ENCODE measurements around the gene SLC15A3. TPM values are rescaled to one million over a fixed set of nuclear protein-coding genes. Genes with fewer than 3 reads are reported as not detected.

Gene SLC15A3
- 14.1 TPM for polyA plus RNA-seq (2013, experiment 1 of 2)
- 12.4 TPM for polyA plus RNA-seq (2013, experiment 2 of 2)

GRCh38 chr11:60951904-60952741, at the start of gene SLC15A3:
SLC15A3 (minus strand) TSS chr11:60952176; CDS start chr11:60951551, 625 bp downstream.
- no peaks in the 10 kb centered on the region for H3K36me3 ChIP-seq (ENCODE audit: control insufficient read depth, insufficient read depth, low read length)
- peak within 1 kb of the TSS; percentile 8 for H3K4me2 ChIP-seq (ENCODE audit: low read length)
- no peak within 1 kb of the TSS for H2BK5ac ChIP-seq (ENCODE audit: low read length)
- peak within 1 kb of the TSS; percentile 24 for H3K4me3 ChIP-seq (ENCODE audit: low read length)
- H3K56ac ChIP-seq (ENCODE audit: low read length), result peak within 1 kb of the TSS; percentile 90
- H3K4me1 ChIP-seq (ENCODE audit: control insufficient read depth, low read depth, low read length), result peaks cover 4% of the 10 kb centered on the region
- H3K9ac ChIP-seq (ENCODE audit: low read length), result peak within 1 kb of the TSS; percentile 62
- DNase-seq, result peak; percentile 76
- H3K18ac ChIP-seq (ENCODE audit: low read length), result peak within 1 kb of the TSS; percentile 2
- no CpG with 5 or more reads among the region's 23 CpGs for WGBS (ENCODE audit: extremely low coverage, insufficient coverage, low lambda C conversion rate)
- no peak within 1 kb of the TSS for H2BK120ac ChIP-seq (ENCODE audit: low read depth, low read length)
- no peak within 1 kb of the TSS for H2BK15ac ChIP-seq (replicated peaks; ENCODE audit: low read depth)
- H2AK5ac ChIP-seq (ENCODE audit: low read length), result no peak within 1 kb of the TSS
- H3K79me2 ChIP-seq (ENCODE audit: control insufficient read depth, insufficient read depth, low read length), result no peaks in the 10 kb centered on the region
- peak within 1 kb of the TSS; percentile 45 for H3K23ac ChIP-seq (ENCODE audit: low read length)
- H3K27ac ChIP-seq (ENCODE audit: low read depth, low read length), result no peak within 1 kb of the TSS
- peak within 1 kb of the TSS; percentile 47 for H3K4ac ChIP-seq (ENCODE audit: low read depth, low read length)
- no peak within 1 kb of the TSS for H4K8ac ChIP-seq (ENCODE audit: low read depth, low read length)
- peak within 1 kb of the TSS; percentile 71 for H4K5ac ChIP-seq (ENCODE audit: low read length)
- no peaks in the 10 kb centered on the region for H3K79me1 ChIP-seq (ENCODE audit: low read length)
- no peaks in the 10 kb centered on the region for H3K27me3 ChIP-seq (ENCODE audit: insufficient read depth, low read length, poor library complexity)

- Histone ChIP-seq H4K5ac (ENCODE audit: low read length) (no peak overlapping the region), H3K56ac (ENCODE audit: low read length) (no peak overlapping the region), H3K4me1 (ENCODE audit: control insufficient read depth, low read depth, low read length) (no peaks in the 10 kb centered on the region), H3K23ac (ENCODE audit: low read length) (no peak overlapping the region), H3K27ac (ENCODE audit: low read depth, low read length) (no peak overlapping the region), H3K9ac (ENCODE audit: low read length) (no peak overlapping the region), H3K4me2 (ENCODE audit: low read length) (no peak overlapping the region), H3K79me1 (ENCODE audit: low read length) (no peaks in the 10 kb centered on the region), H2BK5ac (ENCODE audit: low read length) (no peak overlapping the region), H3K79me2 (ENCODE audit: control insufficient read depth, insufficient read depth, low read length) (no peaks in the 10 kb centered on the region), H3K18ac (ENCODE audit: low read length) (no peak overlapping the region), H2BK15ac (replicated peaks; ENCODE audit: low read depth) (no peak overlapping the region), H3K27me3 (ENCODE audit: insufficient read depth, low read length, poor library complexity) (peaks cover 2% of the 10 kb centered on the region), H3K4ac (ENCODE audit: low read depth, low read length) (no peak overlapping the region), H3K4me3 (ENCODE audit: low read length) (no peak overlapping the region), H3K36me3 (ENCODE audit: control insufficient read depth, insufficient read depth, low read length) (no peaks in the 10 kb centered on the region), H2BK120ac (ENCODE audit: low read depth, low read length) (no peak overlapping the region), H4K8ac (ENCODE audit: low read depth, low read length) (no peak overlapping the region), H2AK5ac (ENCODE audit: low read length) (no peak overlapping the region)
- WGBS (ENCODE audit: extremely low coverage, insufficient coverage, low lambda C conversion rate), result no CpG with 5 or more reads among the region's 11 CpGs
- no peak for DNase-seq
These were observed 48.5 kb upstream of the SLC15A3 start for GRCh38 chr11:61000426-61000825.

- Histone ChIP-seq H4K5ac (ENCODE audit: low read length) (no peak overlapping the region), H2BK120ac (ENCODE audit: low read depth, low read length) (no peak overlapping the region), H3K36me3 (ENCODE audit: control insufficient read depth, insufficient read depth, low read length) (no peaks in the 10 kb centered on the region), H3K27ac (ENCODE audit: low read depth, low read length) (no peak overlapping the region), H3K79me2 (ENCODE audit: control insufficient read depth, insufficient read depth, low read length) (no peaks in the 10 kb centered on the region), H3K4me2 (ENCODE audit: low read length) (no peak overlapping the region), H3K4me3 (ENCODE audit: low read length) (no peak overlapping the region), H2BK15ac (replicated peaks; ENCODE audit: low read depth) (no peak overlapping the region), H3K9ac (ENCODE audit: low read length) (no peak overlapping the region), H3K4me1 (ENCODE audit: control insufficient read depth, low read depth, low read length) (no peaks in the 10 kb centered on the region), H3K27me3 (ENCODE audit: insufficient read depth, low read length, poor library complexity) (no peaks in the 10 kb centered on the region), H2AK5ac (ENCODE audit: low read length) (no peak overlapping the region), H2BK5ac (ENCODE audit: low read length) (no peak overlapping the region), H3K23ac (ENCODE audit: low read length) (no peak overlapping the region), H3K56ac (ENCODE audit: low read length) (no peak overlapping the region), H3K18ac (ENCODE audit: low read length) (no peak overlapping the region), H3K79me1 (ENCODE audit: low read length) (no peaks in the 10 kb centered on the region), H4K8ac (ENCODE audit: low read depth, low read length) (no peak overlapping the region), H3K4ac (ENCODE audit: low read depth, low read length) (no peak overlapping the region)
- no peak for DNase-seq
- WGBS (ENCODE audit: extremely low coverage, insufficient coverage, low lambda C conversion rate), result no CpG with 5 or more reads among the region's 13 CpGs
These were observed 44.6 kb upstream of the SLC15A3 start for GRCh38 chr11:60996381-60997138.

GRCh38 chr11:60995798-60996197, 43.8 kb upstream of the SLC15A3 start:
- no peak overlapping the region for H2AK5ac ChIP-seq (ENCODE audit: low read length)
- H4K8ac ChIP-seq (ENCODE audit: low read depth, low read length), result no peak overlapping the region
- H3K4me2 ChIP-seq (ENCODE audit: low read length), result no peak overlapping the region
- H3K27ac ChIP-seq (ENCODE audit: low read depth, low read length), result no peak overlapping the region
- no peak overlapping the region for H3K4me3 ChIP-seq (ENCODE audit: low read length)
- WGBS (ENCODE audit: extremely low coverage, insufficient coverage, low lambda C conversion rate), result no CpG with 5 or more reads among the region's 7 CpGs
- no peaks in the 10 kb centered on the region for H3K27me3 ChIP-seq (ENCODE audit: insufficient read depth, low read length, poor library complexity)
- no peak overlapping the region for H4K5ac ChIP-seq (ENCODE audit: low read length)
- H3K18ac ChIP-seq (ENCODE audit: low read length), result no peak overlapping the region
- H2BK5ac ChIP-seq (ENCODE audit: low read length), result no peak overlapping the region
- no peak overlapping the region for H3K9ac ChIP-seq (ENCODE audit: low read length)
- no peaks in the 10 kb centered on the region for H3K4me1 ChIP-seq (ENCODE audit: control insufficient read depth, low read depth, low read length)
- H2BK15ac ChIP-seq (replicated peaks; ENCODE audit: low read depth), result no peak overlapping the region
- H2BK120ac ChIP-seq (ENCODE audit: low read depth, low read length), result no peak overlapping the region
- no peaks in the 10 kb centered on the region for H3K79me2 ChIP-seq (ENCODE audit: control insufficient read depth, insufficient read depth, low read length)
- no peak for DNase-seq
- H3K4ac ChIP-seq (ENCODE audit: low read depth, low read length), result no peak overlapping the region
- H3K79me1 ChIP-seq (ENCODE audit: low read length), result no peaks in the 10 kb centered on the region
- H3K56ac ChIP-seq (ENCODE audit: low read length), result no peak overlapping the region
- no peaks in the 10 kb centered on the region for H3K36me3 ChIP-seq (ENCODE audit: control insufficient read depth, insufficient read depth, low read length)
- H3K23ac ChIP-seq (ENCODE audit: low read length), result no peak overlapping the region

GRCh38 chr11:60994541-60995080, 42.6 kb upstream of the SLC15A3 start:
- Histone ChIP-seq H4K5ac (ENCODE audit: low read length) (no peak overlapping the region), H2BK120ac (ENCODE audit: low read depth, low read length) (no peak overlapping the region), H2BK15ac (replicated peaks; ENCODE audit: low read depth) (no peak overlapping the region), H2AK5ac (ENCODE audit: low read length) (no peak overlapping the region), H3K23ac (ENCODE audit: low read length) (no peak overlapping the region), H3K56ac (ENCODE audit: low read length) (no peak overlapping the region), H4K8ac (ENCODE audit: low read depth, low read length) (no peak overlapping the region), H3K18ac (ENCODE audit: low read length) (no peak overlapping the region), H3K79me1 (ENCODE audit: low read length) (no peaks in the 10 kb centered on the region), H3K27me3 (ENCODE audit: insufficient read depth, low read length, poor library complexity) (no peaks in the 10 kb centered on the region), H3K27ac (ENCODE audit: low read depth, low read length) (no peak overlapping the region), H3K79me2 (ENCODE audit: control insufficient read depth, insufficient read depth, low read length) (no peaks in the 10 kb centered on the region), H3K4ac (ENCODE audit: low read depth, low read length) (no peak overlapping the region), H3K4me3 (ENCODE audit: low read length) (no peak overlapping the region), H3K4me2 (ENCODE audit: low read length) (no peak overlapping the region), H2BK5ac (ENCODE audit: low read length) (no peak overlapping the region), H3K36me3 (ENCODE audit: control insufficient read depth, insufficient read depth, low read length) (no peaks in the 10 kb centered on the region), H3K9ac (ENCODE audit: low read length) (no peak overlapping the region), H3K4me1 (ENCODE audit: control insufficient read depth, low read depth, low read length) (no peaks in the 10 kb centered on the region)
- DNase-seq, result no peak
- no CpG with 5 or more reads among the region's 7 CpGs for WGBS (ENCODE audit: extremely low coverage, insufficient coverage, low lambda C conversion rate)

Measured in mesendoderm (in vitro differentiated cells).